IPS DF 4.7 (cell line): Measurements from ENCODE around the gene ADAT3.

Source experiments
- DNase-seq: peaks from one replicate; pipeline ENCODE4 v3.0.0-alpha.2; 2013; ENCODE audit warnings: low spot score; ENCODE audit errors: extremely low read depth

The ADAT3 gene

DNA sequence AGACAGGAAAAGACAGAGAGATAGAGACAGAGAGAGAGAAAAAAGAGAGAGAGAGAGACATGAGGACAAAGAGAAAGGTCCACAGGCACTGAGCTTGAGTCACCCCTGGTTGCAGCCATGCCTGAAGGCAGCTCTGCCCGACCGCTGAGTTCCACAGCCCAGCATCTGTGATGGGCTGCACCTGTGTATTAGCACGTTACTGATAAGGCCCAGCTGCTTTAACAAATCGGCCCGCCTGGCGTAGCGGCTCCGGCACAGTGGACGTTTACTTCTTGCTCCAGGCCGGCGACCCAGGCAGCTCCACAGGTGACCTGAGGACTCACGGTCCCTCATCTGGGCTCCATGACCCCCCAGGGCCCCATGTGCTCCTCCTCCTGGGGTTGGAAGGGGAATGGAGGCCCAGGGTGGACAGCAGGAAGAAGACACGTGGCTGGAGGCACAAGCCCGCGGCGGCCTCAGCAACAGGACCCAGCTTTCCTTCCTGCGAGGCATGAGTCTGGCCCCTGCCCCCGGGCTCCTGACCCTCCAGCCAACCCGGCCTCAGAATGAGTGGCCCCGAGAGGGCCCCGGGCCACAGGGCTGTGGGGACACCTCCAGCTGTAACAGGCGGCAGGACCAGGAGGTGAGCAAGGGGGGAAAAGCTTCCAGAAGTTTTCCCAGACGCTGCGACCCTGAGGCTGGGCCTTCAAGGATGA, 31.9 kb downstream of the ADAT3 start:
- no peak for DNase-seq

DNA sequence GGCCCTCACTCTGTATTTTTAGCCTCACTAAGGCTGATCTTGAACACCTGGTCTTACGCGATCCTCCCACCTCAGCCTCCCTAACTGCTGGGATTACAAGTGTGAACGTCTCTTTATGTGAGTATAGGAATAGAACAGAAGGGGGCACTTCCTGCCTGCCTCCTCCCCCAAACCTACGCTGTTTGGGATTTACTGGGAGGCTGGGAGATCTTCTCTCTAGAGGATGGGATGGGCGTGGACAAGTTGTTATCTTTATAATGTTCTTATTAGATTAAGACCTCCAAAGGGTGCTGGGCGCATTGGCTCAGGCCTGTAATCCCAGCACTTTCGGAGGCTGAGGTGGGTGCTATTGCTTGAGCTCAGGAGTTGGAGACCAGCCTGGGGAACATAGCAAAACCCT, 32.9 kb downstream of the ADAT3 start:
- DNase-seq = no peak

DNA sequence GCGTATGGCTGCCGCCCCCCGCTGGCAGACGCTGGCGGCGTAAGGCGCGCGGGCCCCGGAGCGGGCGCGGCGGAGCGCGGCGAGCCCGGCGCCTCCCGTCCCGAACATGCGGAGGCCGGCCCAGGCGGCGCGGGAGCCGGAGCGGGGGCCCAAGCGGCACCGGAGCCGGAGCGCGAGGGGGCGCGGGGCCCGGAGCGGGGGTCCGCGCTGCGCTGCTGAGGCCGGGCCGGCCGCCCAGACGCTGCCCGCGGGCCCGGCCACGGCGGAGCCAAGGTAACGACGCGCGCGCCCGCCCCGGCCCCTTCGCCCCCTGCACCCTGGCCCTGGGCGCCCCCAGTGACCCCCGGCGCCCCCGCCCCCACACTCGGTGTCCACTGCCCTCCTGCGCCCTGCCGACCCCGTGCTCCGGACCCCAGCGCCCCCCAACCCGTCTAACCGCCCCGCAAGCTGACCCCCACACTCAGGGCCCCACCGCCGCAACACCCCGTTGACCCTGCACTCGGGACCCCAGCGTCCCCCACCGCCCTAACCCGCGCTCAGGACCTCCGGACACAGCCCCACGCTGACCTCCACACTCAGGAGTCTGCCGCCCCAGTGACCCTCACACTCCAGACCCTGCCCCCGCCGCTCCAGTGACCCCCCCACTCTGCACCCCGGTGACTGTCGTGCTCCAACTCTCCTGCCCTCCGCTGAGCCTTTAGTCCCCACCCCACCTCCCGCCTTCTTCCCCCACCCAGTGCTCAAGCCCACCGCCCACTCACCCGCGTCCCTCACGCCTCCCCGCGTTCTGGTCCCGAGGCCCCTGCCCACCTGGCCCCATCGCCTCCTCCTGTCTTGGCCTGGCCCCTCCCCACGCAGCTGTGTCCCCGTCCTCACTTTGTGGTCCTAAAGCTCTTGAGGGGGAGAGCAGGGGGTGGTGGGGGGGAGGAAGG, 36.2 kb downstream of the ADAT3 start, which contains the start of gene CSNK1G2:
Gene CSNK1G2, plus strand, starts transcription at position 27 of the 932 bp plus-strand sequence. CDS start 28,601 bp downstream, outside the sequence.
- no peak for DNase-seq

DNA sequence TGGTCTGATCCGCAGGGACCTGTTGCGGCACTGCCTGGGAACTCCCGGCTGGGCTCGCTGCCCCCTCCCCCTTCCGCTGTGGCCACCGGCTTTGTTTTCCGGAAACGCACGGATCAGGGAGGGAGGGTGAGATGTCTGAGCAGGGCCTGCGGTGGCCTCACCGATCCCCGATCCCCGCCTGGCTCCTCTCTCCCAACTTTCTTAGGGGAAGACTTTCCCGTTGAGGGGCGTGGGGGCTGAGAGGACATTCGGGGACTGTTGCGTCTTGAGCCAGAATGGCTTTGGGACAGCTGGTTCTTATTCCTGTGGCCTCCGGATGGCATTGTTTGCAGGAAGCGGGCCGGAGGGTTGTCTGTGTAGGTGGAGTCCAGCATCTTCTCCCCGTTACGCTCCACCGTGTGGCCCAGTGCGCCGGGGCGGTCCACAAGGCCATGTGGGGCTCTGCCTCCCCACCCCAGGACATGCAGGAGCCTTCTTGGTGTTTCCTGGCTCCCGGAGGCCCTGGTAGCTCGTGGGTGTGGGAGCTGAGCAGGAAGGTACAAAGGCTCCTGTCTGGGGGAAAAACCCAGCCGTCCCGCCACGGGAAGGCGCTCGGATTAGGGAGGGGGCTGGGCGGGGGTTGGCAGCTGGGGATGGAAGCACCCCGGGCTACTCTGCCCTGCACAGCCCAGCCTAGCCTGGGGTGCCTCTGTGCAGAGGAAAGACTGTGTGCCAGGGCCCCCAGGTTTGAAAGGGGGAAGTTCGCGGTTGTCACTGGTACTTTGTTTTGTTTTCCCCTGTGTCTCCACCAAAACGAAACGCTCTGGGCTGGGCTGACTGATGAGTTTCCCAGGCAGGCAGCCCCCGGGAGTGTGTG, 37.1 kb downstream of the ADAT3 start:
- no peak for DNase-seq

DNA sequence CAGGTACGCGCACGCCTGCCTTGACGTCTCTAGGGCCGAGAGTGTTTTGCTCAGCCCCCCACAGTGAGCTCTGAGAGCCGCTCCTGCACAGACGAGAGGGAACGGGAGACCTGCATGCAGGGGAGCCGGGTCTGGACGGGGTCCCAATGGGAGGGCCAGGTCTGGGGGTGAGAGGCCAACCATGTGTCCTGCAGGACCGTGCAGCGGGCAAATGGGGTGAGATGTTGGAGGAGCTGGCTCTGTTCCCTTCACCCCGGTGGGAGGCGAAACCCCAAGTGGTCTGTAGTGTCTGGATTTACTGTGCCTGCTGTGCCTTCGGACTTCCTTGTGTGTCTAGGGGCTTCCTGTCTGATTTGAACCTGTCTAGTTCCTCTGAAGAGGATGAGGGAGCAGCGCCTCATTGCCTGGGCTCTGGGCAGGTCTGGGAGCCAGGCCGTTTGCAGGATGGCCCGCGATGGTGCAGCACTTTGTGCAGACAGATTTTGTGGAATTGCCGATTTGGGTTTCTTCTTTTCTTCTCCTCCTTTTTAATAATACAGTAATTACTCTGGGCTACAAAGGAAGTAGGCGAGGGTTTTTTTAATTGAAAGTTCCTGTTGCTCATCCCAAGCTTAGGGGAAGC, 37.8 kb downstream of the ADAT3 start:
- DNase-seq = no peak

DNA sequence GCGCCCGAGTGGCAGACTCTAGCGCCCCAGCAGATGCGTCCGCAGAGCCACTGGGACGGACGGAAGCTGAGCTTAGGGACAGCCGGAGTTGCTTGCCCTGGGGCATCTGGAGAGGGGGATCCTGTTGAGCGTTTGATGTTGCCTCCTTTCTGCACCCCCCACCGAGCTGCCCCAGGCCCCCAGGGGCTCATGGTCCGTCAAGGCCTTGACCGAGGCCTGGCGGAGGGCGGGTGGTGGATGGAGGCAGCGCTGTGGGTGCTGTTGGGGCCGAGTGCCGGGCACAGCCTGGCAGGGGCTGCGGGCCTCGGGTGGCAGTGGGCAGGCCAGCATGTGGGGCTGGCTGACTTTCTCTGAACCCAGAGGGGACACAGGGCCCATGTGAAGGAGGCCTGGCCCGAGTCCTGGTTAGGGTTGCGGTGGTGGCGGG, 38.5 kb downstream of the ADAT3 start:
- DNase-seq = no peak

DNA sequence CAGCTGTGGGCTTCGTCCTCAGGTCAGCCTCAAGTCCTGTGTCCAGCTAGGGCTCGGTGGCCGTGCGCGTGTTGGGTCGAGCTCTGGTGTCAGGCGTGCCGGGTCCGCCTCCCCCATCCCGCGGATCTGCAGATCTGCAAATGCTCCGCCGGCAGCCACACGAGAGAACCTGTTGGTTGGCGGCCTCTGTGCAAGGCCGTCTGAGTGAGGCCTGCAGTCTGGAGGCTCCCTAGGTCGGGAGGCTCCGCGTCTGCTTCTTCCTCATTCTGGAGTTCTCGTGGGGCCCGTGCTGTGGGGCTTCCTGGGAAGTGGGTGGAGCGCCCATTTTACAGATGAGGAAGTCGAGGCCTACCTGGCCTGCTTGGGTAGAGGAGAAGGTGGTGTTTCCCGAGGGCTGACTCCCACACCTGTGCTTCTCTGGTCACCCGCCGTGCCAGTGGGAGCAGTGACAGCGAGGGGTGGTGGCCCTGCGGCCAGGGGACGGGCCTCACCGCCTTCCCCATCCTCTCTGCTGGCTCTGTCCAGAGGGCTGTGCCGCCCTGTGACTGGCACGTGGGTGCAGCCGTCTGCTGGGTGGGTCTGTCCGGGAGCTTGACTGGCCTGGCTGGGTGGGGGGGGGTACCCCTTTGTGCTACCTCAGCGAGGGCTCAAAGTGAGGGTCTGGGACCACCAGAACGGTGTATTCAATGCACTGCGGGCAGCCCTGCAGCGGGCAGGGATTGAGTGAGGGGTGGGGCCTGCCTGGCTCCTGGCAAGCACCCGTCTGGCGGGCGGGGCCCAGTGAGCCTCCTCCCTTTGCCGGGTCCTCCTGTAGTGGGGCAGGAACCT, 39.1 kb downstream of the ADAT3 start:
- no peak for DNase-seq

DNA sequence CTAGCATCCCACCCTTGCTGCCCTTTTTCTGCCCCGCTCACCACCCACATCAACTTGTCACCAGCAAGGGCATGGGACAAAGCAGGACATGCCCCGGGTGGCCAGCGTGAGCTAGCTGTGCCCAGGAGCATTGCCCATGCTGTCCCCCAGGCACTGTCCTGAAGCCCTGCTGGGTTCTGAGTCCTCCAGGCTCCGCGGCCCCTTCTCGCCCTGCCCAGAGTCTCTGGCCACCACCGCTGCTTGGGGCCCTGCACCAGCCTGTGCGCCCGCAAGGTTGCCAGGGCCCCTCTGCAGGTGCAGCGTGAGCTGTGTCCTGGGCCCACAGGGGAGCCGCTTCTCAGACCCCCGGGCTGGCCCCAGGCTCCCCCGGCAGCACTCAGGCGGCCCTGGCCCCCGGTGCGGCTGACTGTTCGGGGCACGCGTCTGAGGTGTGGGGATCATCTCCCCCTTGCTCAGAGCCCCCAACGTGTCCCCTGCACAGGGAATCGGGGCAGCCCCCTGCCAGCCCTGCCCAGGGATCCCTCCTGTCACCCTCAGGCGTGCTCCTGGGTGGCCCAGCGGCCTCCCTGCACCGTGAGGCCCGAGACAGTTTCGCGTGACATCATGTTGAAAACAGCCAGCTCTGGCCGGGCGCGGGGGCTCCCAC, 39.8 kb downstream of the ADAT3 start:
- no peak for DNase-seq

DNA sequence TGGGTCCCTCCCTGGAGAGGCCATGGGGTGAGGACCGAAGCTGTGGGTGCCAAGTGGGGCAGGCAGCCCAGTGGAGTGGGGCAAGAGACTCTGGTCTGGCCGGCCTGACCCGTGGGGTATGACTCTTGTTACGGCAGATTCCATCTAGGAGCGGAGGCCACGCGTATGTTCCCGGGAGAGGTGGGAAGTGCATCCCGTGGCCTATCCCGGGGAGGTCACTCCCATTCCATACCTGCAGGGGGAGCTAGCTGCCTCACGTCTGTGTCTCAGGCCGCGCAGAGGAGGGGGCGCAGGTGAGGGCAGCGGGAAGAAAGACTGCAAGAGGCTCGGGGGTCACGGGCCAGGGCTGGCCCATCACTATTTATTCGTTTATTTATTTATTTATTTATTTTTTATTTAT, 40.7 kb downstream of the ADAT3 start:
- DNase-seq = no peak

DNA sequence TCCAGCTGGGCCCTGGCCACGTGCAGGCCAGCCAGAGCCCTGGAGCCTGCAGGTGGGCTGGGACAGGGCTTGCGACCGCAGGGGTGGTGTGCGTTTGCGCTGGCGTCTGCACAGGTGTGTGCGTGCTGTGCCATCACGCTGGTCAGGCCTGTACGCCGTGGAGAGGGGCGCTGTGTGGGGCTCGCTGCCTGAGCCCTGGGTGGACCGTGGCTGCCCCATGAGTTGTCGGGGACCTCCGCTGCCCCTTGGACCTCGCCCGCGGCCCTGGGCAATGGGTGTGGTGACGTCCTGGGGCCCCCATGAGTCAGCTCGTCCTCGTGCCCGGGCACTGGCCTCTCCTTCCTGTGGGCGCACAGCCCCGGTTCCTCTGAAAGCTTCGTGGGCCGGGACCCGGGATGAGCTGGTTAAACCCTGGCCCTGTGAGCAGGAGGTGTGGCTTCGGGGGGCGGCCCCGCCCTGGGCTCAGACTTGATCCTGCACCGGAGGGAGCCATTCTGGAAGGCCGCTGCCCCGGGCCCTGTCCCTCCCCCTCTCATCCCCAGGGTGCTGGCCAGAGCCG, 42.5 kb downstream of the ADAT3 start:
- DNase-seq = no peak

DNA sequence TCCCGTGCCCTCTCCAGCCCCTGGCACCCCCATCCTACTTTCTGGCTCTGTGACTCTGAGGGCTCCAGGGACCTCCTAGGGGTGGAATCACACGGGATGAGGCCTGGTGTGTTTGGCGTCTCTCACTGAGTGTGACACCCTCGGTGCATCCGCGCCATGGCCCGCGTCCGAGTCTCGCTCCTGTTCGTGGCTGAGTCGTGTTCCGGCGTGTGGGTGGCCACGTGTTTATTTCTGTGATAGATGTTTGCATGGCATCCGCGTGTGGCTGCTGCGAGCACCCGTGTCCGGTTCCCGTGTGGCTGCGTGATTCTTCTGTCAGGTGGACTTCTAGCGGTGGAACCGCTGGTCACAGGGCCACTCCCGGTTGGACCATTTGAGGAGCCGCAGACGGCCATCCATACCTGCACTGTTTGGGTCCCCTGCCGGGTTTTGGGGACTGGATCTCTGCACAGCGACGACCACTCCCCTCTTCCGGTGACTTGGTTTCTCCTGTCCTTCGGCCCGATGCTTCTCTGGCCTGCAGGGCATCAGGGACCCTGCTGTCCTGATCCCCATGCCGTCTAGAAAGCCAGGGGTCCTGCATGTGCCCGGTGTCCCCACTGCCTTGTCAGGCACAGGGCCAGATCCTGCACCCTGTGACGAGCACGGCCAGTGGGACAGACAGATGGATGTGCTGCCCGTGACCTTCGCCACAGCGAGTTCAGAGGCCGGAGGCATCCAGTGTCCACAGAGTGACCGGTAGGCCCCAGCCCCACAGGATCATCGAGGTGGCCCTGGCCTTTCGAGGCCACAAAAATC, 44.3 kb downstream of the ADAT3 start:
- no peak for DNase-seq

DNA sequence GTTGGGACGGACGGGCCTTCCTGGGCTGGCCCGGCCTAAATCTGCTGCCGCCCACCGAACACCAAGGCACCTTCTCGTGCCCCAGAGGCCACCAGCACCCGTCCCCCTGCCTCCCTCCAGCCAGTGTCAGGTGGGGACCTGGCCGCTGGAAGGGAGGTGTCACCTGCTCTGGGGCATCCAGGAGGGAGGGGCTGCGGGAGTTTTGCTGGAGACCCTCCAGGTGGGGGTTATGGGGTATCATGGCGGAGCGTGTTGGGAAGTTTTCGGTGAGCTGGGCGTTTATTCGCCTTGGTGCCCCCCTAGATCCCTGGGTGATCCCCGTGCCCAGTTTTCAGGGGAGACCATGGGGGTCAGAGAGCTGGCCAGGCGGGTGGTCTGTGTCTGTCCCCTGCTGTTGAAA, 45.4 kb downstream of the ADAT3 start:
- no peak for DNase-seq

DNA sequence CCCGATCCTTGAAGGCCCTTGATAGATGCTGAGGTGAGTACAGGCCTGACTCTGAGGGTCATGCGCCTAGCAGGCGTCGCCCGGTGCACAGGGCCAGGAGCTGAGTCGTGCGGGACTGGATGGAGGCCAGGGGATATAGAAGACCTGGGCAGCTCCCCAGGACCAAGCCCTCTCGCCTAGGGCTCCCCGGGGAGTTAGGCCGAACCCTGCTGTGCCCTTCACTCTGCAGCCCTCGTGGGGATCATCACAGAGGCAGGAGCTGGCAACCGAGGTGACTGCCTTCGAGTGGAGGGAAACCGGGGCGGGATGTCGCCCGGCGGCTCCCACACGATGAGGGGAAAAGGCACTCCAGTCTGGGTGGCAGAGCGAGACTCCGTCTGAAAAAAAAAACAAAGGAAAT, 47.4 kb downstream of the ADAT3 start:
- DNase-seq = no peak

DNA sequence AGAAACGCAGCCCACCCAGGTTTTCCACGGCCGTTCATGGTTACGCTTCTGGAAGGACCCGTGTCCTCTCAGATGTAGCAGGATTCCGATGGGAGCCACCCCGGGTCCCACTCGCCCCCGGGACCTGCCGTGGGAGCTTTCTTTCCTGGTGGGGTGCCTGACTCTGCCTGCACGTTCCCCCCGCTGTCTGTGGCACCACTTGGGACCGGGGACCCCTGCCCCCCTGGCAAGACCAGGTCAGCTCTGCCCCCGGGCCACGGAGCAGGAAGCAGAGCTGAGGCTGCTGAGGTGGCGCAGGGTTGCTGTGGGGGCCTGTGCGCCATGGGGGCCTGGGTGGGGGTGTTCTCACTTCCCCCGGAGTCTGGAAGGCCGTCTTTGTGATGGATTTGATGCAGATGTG, 47.8 kb downstream of the ADAT3 start:
- no peak for DNase-seq

DNA sequence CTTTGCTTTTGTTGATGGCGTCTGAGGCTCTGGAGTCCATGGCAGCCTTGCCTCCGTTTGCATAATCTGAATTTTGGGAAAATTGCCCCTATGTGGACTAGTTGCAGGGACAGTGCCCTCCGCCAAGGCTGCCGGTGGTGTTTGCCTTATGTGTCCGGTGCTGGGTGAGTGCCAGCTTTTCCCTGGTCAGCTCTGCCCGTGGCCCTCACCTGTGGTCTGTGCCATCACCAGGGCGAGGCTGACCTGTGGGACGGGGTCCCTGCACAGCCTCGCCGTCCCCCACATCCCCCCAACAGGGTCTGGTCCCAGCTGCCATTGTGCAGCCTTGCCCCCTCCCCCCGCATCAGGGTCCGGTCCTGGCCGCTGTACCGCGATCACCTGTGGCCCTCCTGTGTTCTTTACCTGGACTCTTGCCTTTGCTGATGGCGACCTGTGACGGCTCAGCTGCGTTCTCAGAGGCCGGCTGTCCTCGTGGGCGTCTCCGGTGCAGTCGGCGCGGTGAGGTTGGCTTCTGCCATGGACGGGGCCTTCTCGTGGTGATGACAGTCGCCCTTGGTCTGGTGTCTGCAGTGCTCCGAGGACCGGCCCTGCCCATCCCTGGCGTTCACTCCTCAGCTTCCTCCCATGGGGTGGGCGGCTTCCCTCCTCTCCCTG, 48.4 kb downstream of the ADAT3 start:
- DNase-seq = no peak

DNA sequence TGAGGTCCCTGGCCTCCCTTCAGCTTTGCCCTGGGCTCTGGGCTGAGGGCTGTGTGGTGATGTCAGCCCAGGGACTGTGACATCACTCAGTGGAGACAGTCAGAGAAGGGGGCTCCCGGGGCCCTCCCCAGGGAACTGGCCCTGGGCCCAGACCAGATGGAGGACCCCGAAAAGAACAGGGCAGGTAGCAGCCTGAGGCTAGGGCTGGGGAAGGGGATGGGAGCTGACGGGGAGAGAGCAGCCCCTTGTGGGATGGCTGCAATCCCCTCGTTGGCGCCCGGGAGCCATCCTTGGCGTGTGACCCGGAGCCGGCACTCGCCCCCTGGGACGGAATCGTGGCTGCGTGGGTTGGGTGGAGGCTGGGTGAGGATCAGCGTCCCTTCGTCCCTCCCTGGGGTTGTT, 49.3 kb downstream of the ADAT3 start:
- DNase-seq = no peak

DNA sequence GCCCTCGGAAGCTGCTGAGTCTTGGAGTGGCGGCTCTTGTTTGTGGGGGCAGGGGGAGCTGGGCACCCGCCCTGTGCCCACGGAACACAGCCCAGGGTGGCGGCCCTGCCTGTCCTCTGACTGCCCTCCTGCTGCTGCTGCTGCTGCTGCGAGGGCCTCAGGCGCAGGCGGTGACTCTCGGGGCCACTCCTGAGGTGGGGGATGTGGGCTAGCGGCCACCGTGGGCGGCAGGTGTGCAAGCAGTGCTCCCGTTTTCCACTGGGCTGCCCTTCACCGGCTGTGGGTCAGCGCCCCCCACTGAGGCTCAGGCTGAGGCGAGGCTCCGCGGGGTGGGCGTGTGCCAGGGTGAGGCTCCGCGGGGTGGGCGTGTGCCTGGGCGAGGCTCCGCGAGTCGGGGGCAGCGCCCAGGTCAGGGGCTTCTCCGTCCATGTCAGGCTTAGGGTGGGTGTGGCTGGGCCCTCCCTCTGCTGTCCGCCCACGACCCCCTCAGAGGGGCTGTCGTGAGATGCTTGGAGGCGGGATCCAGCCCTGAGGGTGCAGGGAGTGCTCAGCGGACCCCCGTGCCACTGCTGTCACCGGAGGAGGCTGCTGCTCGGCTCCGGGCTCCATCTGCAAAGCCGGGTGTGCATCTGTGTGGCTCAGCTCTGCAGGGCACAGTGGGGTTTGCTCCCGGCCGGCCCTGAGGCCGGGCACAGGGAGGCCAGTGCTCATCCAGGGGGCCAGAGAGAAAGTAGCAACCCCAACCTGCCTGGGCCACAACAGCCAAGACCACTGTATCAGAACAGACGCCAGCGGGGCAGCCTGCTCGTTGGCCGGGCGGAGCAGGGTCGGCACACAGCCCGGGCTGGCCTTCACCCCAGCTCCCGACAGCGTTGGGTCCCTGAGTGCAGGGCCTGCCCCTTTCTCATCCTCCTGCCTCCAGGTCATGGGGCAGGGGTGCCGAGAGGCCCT, 50.2 kb downstream of the ADAT3 start:
- no peak for DNase-seq
